Astrocyte of the cerebellum (primary cell): Measurements from ENCODE around the gene DNAJC3.
"Not testable (repeated sequence)": the region's sequence is repeated elsewhere in the genome, so short reads cannot be mapped to it uniquely, and the experiment has no call there.

Source experiments
- DNase-seq: peaks from one replicate; pipeline ENCODE4 v3.0.0-alpha.2; 2011; ENCODE audit warnings: low read depth
- H3K4me3 ChIP-seq: 2 replicates; pipeline ENCODE4 v1.5.1; 2011; ENCODE audit warnings: mild to moderate bottlenecking, low read depth, low read length, moderate library complexity
- CTCF ChIP-seq: IDR thresholded peaks from 2 replicates; pipeline ENCODE4 v1.5.1; 2012; ENCODE audit warnings: low read length, low read depth, moderate library complexity, mild to moderate bottlenecking; ENCODE audit errors: missing control alignments
- in situ Hi-C: cut with HindIII; loops from 2 replicates; pipeline ENCODE4 v1.10.0; 2017; ENCODE audit warnings: low sequenced_read_pairs

Gene DNAJC3

GRCh38 chr13:95783747-95784146 lies 106.8 kb downstream of the DNAJC3 start:
- no peak overlapping the region for H3K4me3 ChIP-seq
- in situ Hi-C loops, result no loop called here
- no peak for DNase-seq
- no peak for TF ChIP-seq CTCF

- H3K4me3 ChIP-seq, result no peak overlapping the region
- in situ Hi-C loops, result no loop called here
- peak; percentile 78 for DNase-seq
- TF ChIP-seq CTCF, result no peak
These were observed 107.4 kb downstream of the DNAJC3 start for GRCh38 chr13:95784161-95784899.

- no peak overlapping the region for H3K4me3 ChIP-seq
- in situ Hi-C loops, result no loop called here
- DNase-seq, result peak; percentile 16
These were observed 108.0 kb downstream of the DNAJC3 start for GRCh38 chr13:95784900-95785290.

GRCh38 chr13:95787356-95788099 lies 110.6 kb downstream of the DNAJC3 start:
- no peak for DNase-seq
- in situ Hi-C loops, result no loop called here
- TF ChIP-seq CTCF, result no peak
- H3K4me3 ChIP-seq, result no peak overlapping the region

More at GRCh38 chr13:95784900-95785290, 108.0 kb downstream of the DNAJC3 start:
- no peak for TF ChIP-seq CTCF

GRCh38 chr13:95788100-95788463 lies 111.1 kb downstream of the DNAJC3 start:
- no peak for DNase-seq
- H3K4me3 ChIP-seq, result no peak overlapping the region
- in situ Hi-C loops, result no loop called here
- no peak for TF ChIP-seq CTCF

- DNase-seq, H3K4me3 ChIP-seq, in situ Hi-C loops: not testable (repeated sequence)
These were observed 112.4 kb downstream of the DNAJC3 start for GRCh38 chr13:95789315-95789714.

GRCh38 chr13:95791084-95791722 lies 114.3 kb downstream of the DNAJC3 start:
- DNase-seq, result no peak
- no peak for TF ChIP-seq CTCF

More at GRCh38 chr13:95791084-95791722, 114.3 kb downstream of the DNAJC3 start:
- H3K4me3 ChIP-seq, result no peak overlapping the region
- in situ Hi-C loops, result no loop called here
